ENCODE measurements around the gene SLC43A3. TPM values are rescaled to one million over a fixed set of nuclear protein-coding genes. Genes with fewer than 3 reads are reported as not detected.

Gene SLC43A3
- total RNA-seq, 2 experiments from 2014 or later = 103 to 120 TPM

DNA sequence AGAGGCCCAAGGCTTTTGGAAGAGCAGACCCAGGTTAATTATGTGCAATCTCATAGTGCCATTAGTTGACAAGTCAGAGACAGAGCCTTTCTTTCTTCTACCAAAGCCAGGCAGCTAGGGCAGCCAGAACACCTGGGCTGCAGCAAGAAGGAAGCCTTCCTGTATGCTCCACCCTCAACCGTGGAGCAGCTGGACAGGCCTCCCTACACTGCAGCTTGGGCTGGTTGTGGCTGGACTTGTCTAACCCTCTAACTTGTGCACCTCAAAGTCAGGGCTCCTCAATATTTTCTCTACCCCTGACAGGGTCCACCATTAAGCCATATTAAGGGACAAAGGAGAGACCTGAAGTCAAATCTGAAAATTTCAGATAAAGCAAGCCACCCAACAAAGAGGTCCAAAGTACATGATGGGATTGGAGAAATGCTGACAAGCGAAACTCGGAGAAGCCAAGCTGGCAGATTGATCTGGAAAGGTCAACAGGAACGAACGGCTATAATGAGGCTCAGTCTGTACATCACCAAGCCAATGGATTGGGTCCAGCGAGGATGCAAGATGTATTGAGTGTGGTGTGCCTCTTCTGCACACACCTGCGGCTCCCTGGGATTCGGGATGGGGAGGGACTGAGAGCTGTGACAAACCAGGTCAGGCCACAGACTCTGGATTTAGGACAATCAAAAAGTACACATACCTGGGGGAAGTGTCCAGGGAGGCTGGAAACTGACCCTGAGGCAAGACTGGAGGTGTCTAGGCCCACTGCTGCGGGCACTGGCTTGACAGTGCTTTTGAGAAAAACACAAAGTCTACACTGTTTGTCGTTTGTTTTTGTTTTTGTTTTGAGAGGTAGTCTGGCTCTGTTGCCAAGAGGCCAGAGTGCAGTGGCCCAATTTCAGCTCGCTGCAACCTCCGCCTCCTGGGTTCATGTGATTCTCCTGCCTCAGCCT is 11.7 kb upstream of the SLC43A3 start:
- Mint-ChIP-seq H3K4me1 (ENCODE audit: low read depth) (no peaks in the 10 kb centered on the region), H3K9me3 (ENCODE audit: insufficient read depth) (no peaks in the 10 kb centered on the region), H3K36me3 (ENCODE audit: low read depth) (no peaks in the 10 kb centered on the region), H3K4me3 (no peak overlapping the region), H3K27ac (no peak overlapping the region), H3K27me3 (ENCODE audit: low read depth) (peaks cover 6% of the 10 kb centered on the region)
- CTCF ChIA-PET = interaction anchor here (1.0 to 1.4 kb wide), 3 partner anchors 13 to 42 kb away, joined by 3 to 5 read pairs (median 3); no protein-coding TSS in a partner anchor
- POLR2A ChIA-PET = no interaction called here
- ATAC-seq (no peak), DNase-seq (no peak)

DNA sequence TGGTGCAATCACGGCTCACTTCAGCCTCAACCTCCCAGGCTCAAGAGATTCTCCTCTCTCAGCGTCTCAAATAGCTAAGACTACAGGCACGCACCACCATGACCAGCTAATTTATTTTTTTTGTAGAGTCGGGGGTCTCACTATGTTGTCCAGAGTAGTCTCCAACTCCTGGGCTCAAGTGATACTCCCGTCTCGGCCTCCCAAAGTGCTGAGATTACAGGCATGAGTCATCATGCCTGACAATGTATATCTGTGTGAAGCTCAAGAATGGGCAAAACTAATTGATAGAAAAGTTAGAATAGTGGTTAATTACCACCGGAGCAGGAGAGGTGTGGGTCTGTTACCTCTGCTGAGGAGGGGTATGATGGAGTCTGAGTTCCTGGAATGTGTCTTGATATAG is 9.1 kb upstream of the SLC43A3 start:
- no peaks in the 10 kb centered on the region for H3K36me3 Mint-ChIP-seq (ENCODE audit: low read depth)
- ChIA-PET CTCF (interaction anchor here (1.5 to 1.6 kb wide), 2 partner anchors 21 to 22 kb away, joined by 6 to 9 read pairs; no protein-coding TSS in a partner anchor), POLR2A (no interaction called here)
- H3K4me3 Mint-ChIP-seq = no peak overlapping the region
- H3K27ac Mint-ChIP-seq = no peak overlapping the region
- no peak for DNase-seq
- peaks cover 6% of the 10 kb centered on the region for H3K27me3 Mint-ChIP-seq (ENCODE audit: low read depth)
- H3K9me3 Mint-ChIP-seq (ENCODE audit: insufficient read depth) = no peaks in the 10 kb centered on the region
- H3K4me1 Mint-ChIP-seq (ENCODE audit: low read depth) = peaks cover 5% of the 10 kb centered on the region
- ATAC-seq = no peak

DNA sequence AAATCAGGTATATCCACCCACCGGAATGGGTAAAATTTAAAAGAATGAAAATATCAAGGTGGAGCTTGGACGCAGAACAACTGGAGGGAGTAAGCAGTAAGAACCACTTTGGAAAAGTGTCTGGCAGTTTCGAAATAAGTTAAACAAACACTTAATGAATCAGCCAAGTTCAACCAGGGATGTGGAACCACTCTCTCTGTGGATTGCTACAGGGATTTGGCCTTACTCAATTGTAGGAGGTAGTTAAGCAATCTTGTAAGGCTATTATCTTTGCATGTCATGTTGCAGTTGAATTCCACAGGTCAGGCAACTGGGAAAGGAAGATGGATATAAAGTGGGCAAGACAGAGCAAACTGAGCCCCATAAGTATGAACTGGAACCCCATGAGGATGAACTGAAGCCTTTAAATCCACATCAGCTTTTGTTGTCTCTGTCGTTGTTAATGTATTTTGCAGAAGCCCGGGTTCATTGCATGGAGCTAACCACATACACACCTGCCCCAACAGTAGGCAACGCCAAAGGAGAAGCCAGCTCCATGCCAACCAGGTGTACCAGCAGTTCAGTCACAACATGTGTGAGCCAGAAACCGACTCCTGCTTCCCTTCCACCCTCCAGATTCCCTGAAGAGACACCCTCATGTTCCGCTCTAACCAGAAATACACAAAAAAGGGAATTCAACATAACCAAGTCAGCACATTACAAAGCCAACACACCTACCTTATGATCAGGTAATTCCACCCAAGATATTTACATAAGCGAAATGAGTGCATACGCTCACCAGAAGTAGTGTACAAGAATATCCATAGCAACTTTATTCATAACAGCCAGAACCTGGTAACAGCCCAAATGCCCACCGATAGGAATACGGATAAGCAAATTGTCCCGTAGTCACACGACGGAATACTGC is 8.0 kb upstream of the SLC43A3 start:
- Mint-ChIP-seq H3K27me3 (ENCODE audit: low read depth) (peaks cover 7% of the 10 kb centered on the region), H3K9me3 (ENCODE audit: insufficient read depth) (no peaks in the 10 kb centered on the region), H3K27ac (no peak overlapping the region), H3K4me1 (ENCODE audit: low read depth) (peaks cover 5% of the 10 kb centered on the region), H3K4me3 (no peak overlapping the region), H3K36me3 (ENCODE audit: low read depth) (no peaks in the 10 kb centered on the region)
- ATAC-seq = no peak
- no peak for DNase-seq
- ChIA-PET CTCF (interaction anchor here (0.9 to 1.9 kb wide), 2 partner anchors 23 to 92 kb away, joined by 3 to 12 read pairs; no protein-coding TSS in a partner anchor), POLR2A (interaction anchor here (0.6 kb wide), 1 partner anchor 8 kb away, joined by 3 read pairs; no protein-coding TSS in a partner anchor)

DNA sequence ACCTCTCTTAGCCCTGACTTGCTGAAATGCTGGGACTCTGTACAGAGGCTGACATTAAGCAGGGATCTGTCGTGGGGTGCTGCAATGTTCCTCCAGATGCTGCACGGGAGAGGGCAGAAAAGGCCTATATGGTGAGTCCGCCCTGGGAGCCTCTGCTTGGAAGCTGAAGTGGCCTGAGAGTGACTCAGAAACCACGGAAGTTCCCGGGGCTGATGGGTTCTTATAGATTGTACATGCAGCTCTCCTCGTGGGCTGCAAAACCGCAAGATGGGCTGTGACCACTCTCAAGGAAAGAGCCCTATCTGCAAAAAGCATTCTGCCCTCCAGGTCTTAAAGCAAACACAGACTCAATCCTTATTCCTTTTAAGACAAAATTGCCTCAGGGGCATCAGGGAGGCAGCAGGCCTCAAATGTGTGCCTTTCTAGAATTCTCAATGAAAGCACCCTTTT is 5.8 kb upstream of the SLC43A3 start:
- Mint-ChIP-seq H3K27ac (no peak overlapping the region), H3K36me3 (ENCODE audit: low read depth) (no peaks in the 10 kb centered on the region), H3K9me3 (ENCODE audit: insufficient read depth) (no peaks in the 10 kb centered on the region), H3K27me3 (ENCODE audit: low read depth) (peaks cover 16% of the 10 kb centered on the region), H3K4me3 (no peak overlapping the region), H3K4me1 (ENCODE audit: low read depth) (peaks cover 5% of the 10 kb centered on the region)
- ATAC-seq = peak; percentile 44
- CTCF ChIA-PET = no interaction called here
- POLR2A ChIA-PET = no interaction called here
- peak; percentile 35 for DNase-seq

DNA sequence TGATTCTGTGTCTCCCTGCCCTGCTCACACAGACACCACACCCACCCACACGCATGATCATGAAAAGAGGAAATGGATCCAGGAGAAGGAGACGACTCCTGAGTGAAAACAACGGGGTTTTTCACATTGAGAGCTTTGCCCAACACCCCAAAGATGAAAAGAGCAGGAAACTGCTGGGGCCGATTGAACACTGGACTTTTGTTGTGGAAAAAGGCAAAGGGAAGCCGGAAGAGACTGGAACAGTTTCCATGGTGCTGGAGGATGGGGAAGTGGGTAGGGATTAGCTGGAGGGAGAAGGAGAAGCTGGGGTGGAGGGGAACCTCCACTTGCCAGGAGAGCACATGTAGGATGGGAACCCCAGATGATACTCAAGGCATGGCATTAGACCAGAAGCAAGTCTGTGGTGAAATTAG is 5.2 kb upstream of the SLC43A3 start:
- Mint-ChIP-seq H3K4me3 (no peak overlapping the region), H3K27ac (no peak overlapping the region), H3K9me3 (ENCODE audit: insufficient read depth) (no peaks in the 10 kb centered on the region), H3K4me1 (ENCODE audit: low read depth) (peaks cover 10% of the 10 kb centered on the region), H3K27me3 (ENCODE audit: low read depth) (peaks cover 16% of the 10 kb centered on the region), H3K36me3 (ENCODE audit: low read depth) (no peaks in the 10 kb centered on the region)
- ChIA-PET POLR2A (no interaction called here), CTCF (interaction anchor here (2.6 kb wide), 1 partner anchor 62 kb away, joined by 10 read pairs; no protein-coding TSS in a partner anchor)
- ATAC-seq (no peak), DNase-seq (no peak)

DNA sequence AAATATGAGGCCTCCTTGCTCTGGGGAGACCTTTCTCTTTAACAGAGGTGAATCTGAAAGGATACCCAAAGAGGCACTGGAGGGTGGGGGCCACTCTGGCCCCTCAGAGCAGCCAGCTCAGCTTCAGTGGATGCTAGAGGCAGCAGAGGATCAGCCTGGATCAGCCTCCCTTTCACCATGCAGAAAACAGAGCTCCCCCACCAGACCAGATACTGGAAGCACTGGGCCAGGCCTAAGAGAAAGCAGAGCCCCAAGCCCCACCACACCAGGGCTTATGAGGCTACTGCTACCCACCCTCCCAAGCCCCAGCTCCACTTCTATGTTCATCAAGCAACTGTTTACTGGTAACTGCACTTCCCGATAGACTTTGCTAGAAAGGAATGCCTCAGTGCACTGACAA is 4.0 kb upstream of the SLC43A3 start:
- no peak overlapping the region for H3K27ac Mint-ChIP-seq
- POLR2A ChIA-PET = interaction anchor here (1.1 kb wide), 1 partner anchor 24 kb away, joined by 4 read pairs; no protein-coding TSS in a partner anchor
- no peak for DNase-seq
- H3K4me1 Mint-ChIP-seq (ENCODE audit: low read depth) = peaks cover 18% of the 10 kb centered on the region
- ATAC-seq = no peak
- H3K4me3 Mint-ChIP-seq = no peak overlapping the region
- peaks cover 16% of the 10 kb centered on the region for H3K27me3 Mint-ChIP-seq (ENCODE audit: low read depth)
- CTCF ChIA-PET = interaction anchor here (1.2 to 2.6 kb wide), 6 partner anchors 27 to 213 kb away, joined by 3 to 12 read pairs (median 6); no protein-coding TSS in a partner anchor
- no peaks in the 10 kb centered on the region for H3K9me3 Mint-ChIP-seq (ENCODE audit: insufficient read depth)
- peaks cover 6% of the 10 kb centered on the region for H3K36me3 Mint-ChIP-seq (ENCODE audit: low read depth)

DNA sequence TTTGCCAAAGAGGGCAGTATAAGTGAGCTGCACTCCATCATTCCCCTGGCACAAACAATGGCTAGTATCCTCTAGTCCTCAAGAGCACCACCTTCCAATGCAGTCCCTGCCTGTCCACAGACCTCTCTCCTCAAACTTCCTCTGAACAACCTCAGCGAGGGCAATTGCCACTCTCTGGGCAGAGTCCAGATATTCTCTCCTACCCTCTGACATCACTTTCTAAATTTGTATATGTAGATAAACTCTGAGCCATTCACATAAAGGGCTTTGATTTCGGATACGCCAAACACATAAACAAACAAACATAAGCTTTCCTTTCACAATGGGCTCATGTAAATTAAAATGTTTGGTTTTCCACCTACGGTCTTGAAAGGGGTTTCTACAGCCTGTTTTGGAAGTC is 3.0 kb upstream of the SLC43A3 start:
- no peak overlapping the region for H3K27ac Mint-ChIP-seq
- H3K4me1 Mint-ChIP-seq (ENCODE audit: low read depth) = peaks cover 28% of the 10 kb centered on the region
- DNase-seq = no peak
- no peak for ATAC-seq
- H3K27me3 Mint-ChIP-seq (ENCODE audit: low read depth) = peaks cover 12% of the 10 kb centered on the region
- POLR2A ChIA-PET = interaction anchor here (1.1 kb wide), 1 partner anchor 23 kb away, joined by 4 read pairs; no protein-coding TSS in a partner anchor
- H3K36me3 Mint-ChIP-seq (ENCODE audit: low read depth) = peaks cover 13% of the 10 kb centered on the region
- CTCF ChIA-PET = interaction anchor here (1.2 to 2.6 kb wide), 7 partner anchors 28 to 214 kb away, joined by 3 to 12 read pairs (median 6); no protein-coding TSS in a partner anchor
- no peaks in the 10 kb centered on the region for H3K9me3 Mint-ChIP-seq (ENCODE audit: insufficient read depth)
- no peak overlapping the region for H3K4me3 Mint-ChIP-seq

DNA sequence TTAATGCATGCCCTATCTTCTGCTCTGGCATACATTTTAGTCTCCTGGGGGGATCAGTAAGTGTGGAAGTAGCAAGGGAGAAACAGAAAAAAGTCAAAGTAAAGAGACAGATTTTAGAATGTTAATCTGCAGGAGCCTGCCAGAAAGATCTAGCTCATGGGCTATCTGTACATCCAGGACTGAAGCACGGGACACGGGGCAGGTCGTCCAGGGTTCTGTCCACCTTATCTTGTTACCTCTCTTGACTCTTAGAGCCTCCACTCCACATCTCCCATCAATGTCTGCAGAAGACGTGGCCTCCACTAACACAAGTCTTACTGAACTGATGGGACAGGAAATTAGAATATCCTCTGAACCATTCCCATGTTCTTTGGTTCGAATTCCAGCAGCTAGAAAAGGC is 1.7 kb upstream of the SLC43A3 start:
- DNase-seq (no peak), ATAC-seq (no peak)
- ChIA-PET POLR2A (no interaction called here), CTCF (interaction anchor here (1.3 to 6.4 kb wide), 5 partner anchors 31 to 98 kb away, joined by 4 to 80 read pairs (median 10); partner anchors contain the start of gene RTN4RL2)
- Mint-ChIP-seq H3K4me1 (ENCODE audit: low read depth) (peaks cover 40% of the 10 kb centered on the region), H3K27me3 (ENCODE audit: low read depth) (peaks cover 10% of the 10 kb centered on the region), H3K9me3 (ENCODE audit: insufficient read depth) (no peaks in the 10 kb centered on the region), H3K36me3 (ENCODE audit: low read depth) (peaks cover 24% of the 10 kb centered on the region), H3K4me3 (no peak overlapping the region), H3K27ac (no peak overlapping the region)

DNA sequence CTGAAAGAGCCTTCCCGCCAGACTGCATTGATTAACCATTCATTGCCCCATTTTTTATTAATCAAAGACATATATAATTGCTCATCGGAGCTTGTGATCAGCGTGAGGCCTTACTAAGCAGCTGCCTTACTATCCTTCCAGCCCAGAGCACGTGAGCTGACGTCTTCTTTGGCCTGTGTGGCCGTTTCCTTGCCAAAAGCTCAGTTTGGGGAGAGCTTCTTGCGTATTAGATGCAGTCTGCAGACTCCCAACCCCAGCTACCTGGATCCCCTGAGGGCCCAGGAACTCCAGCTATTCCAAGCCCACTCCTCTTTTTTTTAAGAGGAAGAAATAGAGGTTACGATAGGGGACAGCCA is 784 bp upstream of the SLC43A3 start:
- Mint-ChIP-seq H3K27ac (peak overlapping the region; percentile 88), H3K9me3 (ENCODE audit: insufficient read depth) (no peaks in the 10 kb centered on the region), H3K4me1 (ENCODE audit: low read depth) (peaks cover 45% of the 10 kb centered on the region), H3K36me3 (ENCODE audit: low read depth) (peaks cover 34% of the 10 kb centered on the region), H3K4me3 (peak overlapping the region; percentile 88), H3K27me3 (ENCODE audit: low read depth) (peaks cover 10% of the 10 kb centered on the region)
- POLR2A ChIA-PET = interaction anchor here (0.9 kb wide), 1 partner anchor 1149 kb away, joined by 3 read pairs; no protein-coding TSS in a partner anchor
- no peak for DNase-seq
- CTCF ChIA-PET = interaction anchor here (0.8 to 6.4 kb wide), 7 partner anchors 21 to 99 kb away, joined by 3 to 80 read pairs (median 6); partner anchors contain the start of gene RTN4RL2
- no peak for ATAC-seq

DNA sequence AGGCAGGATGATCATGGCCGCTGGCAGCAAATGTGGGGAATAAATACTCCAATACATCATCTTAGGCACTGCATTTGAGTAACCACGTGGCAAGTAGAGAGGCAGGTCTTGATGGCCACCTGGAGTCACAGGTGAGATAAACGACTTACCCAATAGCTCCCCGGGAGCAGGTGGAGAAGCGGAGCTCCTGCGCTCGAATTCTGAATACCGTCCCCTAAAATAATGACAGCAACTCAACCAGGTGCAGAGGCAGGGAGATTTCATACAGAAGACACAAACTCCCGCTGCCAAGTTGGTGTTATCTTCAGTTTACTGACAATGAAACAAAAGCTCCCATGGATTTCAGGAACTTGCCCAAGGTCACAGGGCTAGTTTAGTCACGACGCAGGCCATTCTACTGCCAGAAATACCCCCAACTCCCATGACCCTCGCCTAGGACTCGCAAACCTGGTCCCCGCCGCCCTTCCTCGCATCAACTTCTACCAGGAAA is 437 bp downstream of the SLC43A3 start:
- Mint-ChIP-seq H3K9me3 (ENCODE audit: insufficient read depth) (no peaks in the 10 kb centered on the region), H3K36me3 (ENCODE audit: low read depth) (peaks cover 46% of the 10 kb centered on the region), H3K27me3 (ENCODE audit: low read depth) (peaks cover 10% of the 10 kb centered on the region), H3K27ac (peak overlapping the region; percentile 88), H3K4me3 (peak overlapping the region; percentile 88), H3K4me1 (ENCODE audit: low read depth) (peaks cover 56% of the 10 kb centered on the region)
- POLR2A ChIA-PET = interaction anchor here (0.6 to 0.9 kb wide), 4 partner anchors 8 to 92 kb away, joined by 3 read pairs; no protein-coding TSS in a partner anchor
- DNase-seq = peak; percentile 32
- CTCF ChIA-PET = interaction anchor here (0.7 to 6.4 kb wide), 7 partner anchors 10 to 101 kb away, joined by 3 to 80 read pairs (median 4); partner anchors contain the start of gene RTN4RL2
- no peak for ATAC-seq

Measured in activated CD8-positive, alpha-beta T cell treated with anti-CD3 and anti-CD28 coated beads, Interleukin-2, amount 10 ng/mL, durations not matched to agents 7 days and 5 days (primary cell).